HCEC 1CT (cell line): ENCODE data around the gene BSCL2.
A peak's percentile ranks its signal among the peaks of the same experiment; 100 is the strongest.
"Not testable (repeated sequence)": the region's sequence is repeated elsewhere in the genome, so short reads cannot be mapped to it uniquely, and the experiment has no call there.

ENCODE experiments used
- DNase-seq: peaks from one replicate; pipeline ENCODE4 v3.0.0-alpha.2; 2017

Gene BSCL2

DNA sequence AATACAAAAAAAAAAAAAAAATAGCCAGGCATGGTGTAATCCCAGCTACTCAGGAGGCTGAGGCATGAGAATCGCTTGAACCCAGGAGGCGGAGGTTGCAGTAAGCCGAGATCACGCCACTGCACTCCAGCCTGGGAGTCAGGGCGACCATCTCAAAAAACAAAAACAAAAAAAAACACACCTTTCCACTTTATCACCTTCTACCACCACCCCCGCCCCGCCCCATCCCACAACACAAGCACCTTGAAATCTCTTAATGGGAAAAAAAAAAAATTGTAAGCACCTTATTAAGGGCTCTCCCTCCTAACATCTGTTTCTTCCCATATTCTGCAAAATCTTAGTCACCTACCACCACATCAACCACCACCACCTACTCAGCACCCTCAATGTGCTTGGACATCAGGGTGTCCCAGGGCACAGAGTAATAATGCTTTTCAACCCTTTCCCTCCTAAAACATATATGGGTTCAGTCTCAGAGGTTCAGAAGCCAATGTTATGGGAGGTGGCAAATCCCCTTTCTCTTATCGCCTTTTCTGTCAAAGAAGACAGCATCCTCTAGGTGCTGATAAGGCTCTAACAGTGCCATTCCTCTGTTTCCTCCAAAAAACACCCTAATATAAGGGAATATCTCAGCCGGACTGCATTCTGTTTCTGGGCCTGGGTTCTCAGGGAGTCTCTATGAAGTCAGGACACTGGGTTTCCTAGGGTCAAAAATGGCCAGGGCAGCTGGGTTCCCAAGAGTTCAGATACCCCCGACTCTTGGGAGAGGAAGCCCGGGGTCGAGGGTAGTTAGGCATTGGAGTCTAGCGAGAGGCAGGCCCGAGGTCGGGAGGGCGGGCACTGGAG is 54.8 kb downstream of the BSCL2 start:
- DNase-seq: no peak

- not testable (repeated sequence) for DNase-seq
Observed at GRCh38 chr11:62650283-62650682, 56.9 kb downstream of the BSCL2 start.

DNA sequence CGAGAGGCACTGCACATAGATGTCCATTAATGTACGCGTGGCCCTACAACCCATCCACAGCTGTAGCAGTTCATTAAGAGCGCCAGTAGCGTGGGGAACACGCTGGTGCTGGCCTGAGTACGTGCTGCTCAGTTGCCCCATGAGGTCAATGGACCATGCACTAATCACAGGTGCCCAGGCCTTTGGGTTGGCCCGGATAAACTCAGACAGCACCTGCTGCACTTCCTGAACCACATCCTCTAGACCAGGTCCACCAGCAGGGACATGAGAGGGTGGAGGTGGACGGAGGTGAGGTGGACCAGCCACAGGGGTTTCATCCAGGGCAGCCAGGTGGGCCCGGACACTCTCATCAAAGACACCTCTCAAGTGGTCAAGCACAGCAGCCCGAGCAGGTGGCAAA is 57.7 kb downstream of the BSCL2 start:
- DNase-seq: no peak

DNA sequence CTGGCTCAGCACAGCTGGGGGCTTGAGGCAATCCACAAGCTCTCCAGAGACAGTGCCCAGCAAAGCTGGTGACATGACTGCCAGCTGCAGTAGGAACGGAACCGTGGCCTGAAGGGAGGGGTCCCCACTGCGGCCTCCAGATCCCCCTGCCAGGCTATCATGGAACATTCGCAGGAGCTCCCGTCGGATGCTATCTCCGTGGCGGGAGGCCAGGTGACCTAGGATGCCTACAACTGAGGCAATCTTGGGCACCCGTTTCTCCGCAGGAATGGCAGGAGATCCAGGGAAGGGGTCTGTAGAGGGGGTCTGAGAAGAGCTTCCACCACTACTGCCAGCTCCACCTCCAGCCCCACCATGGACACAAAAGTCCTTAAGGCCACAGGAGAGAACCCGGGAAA is 58.3 kb downstream of the BSCL2 start:
- no peak for DNase-seq

GRCh38 chr11:62648185-62648966 is 58.8 kb downstream of the BSCL2 start:
- DNase-seq: no peak

DNA sequence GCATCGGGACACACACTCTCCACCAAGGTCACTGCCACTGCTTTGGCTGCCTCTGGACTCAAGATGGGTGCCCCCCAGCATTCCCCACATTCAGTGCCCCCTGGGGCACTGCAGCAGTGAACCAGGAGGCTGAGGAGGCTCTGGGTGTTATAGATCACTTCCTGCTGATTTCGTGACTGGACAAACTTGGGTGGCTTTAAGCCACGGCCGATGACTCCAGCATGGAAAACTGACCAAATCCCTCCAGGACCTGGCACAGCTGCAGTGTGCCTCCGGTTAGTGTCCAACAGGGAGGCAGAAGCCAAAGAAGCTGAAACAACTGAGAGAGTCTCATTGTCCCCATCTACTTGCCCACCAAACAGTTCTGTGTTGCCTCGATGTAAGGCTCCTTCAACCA is 59.6 kb downstream of the BSCL2 start:
- no peak for DNase-seq

DNA sequence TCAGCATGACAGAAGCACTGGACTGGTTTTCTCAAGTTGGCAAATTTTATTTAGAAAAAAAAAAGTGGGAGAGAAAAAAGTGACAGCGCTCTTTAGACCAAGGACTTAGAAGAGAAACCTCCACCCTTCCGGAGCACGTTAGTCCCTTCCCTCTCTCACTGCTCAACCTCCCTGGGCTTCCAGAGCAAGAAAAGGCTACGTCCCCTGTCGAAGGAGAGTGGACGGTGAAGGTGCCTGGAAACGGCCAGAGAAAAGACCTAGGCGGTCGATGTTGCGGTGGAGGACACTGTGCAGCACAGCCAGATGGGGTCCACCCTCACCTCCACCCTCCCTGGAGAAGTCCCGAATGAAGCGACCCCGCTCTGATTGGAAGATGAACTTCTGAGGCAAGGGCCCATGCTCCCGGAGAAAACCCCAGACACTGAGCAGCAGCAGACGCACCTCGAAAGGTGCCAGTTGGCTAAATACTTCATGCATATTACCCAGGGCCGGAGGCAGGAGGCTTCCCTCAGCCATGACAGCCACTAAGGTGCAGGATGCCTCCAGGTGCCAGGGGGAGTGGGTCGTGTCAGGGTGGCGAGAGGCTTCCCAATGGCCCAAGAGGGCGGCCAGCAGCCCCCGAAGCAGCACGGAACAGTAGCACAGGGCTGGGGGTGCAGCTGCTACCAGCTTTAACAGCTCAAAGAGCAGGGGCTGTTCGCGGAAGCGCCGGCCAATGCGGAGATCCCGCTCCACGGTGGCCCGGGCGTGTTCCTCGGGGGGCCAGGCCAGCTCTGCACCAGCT is 60.2 kb downstream of the BSCL2 start:
- DNase-seq: no peak

GRCh38 chr11:62645946-62646824 is 61.0 kb downstream of the BSCL2 start, which contains the start of gene GANAB:
GANAB (minus strand) TSS chr11:62646613; CDS start chr11:62646599, 14 bp downstream.
- peak; percentile 98 for DNase-seq

DNA sequence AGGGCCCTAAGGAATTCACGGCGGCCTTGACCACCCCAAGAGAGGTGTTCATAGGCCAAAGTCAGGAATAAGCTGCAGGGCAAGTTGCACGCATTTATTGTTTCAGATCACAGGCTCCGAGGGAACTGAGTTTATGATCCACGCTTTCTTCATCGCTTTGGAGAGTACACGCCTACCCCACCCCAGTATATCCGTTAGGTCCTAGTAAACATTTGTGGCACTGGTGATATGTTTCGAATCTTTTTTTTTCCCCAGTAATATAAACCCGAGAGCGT is 61.6 kb downstream of the BSCL2 start:
- no peak for DNase-seq

DNA sequence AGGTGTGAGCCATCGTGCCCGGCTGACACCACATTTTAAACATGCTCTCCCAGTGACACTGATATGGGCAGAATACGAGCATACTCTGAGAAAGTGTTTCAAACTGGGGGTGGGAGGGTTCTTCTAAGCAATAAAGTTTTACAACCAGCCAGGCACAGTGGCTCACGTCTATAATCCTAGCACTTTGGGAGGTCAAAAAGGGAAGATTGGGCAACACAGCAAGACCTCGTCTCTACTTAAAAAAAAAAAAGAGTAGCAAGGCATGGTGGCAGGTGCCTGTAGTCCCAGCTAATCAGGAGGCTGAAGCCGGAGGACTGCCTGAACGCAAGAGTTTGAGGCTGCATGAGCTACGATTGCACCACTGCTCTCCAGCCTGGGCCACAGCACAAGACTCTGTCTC is 63.0 kb downstream of the BSCL2 start:
- no peak for DNase-seq
